Transverse colon (tissue), 3 donors: ENCODE results near the gene MYOM1.

Source experiments
- CTCF ChIP-seq, 5 experiments: fragments of 200-600 bp in 3 of 5; fragments of 450-650 bp in 2 of 5; sonication (generic) in 3 of 5; IDR thresholded peaks; 1 replicate in 2 of 5; 2 replicates in 3 of 5; pipeline ENCODE4 v1.5.1; 2016 to 2017; ENCODE audit warnings: antibody characterized with exemption in 5 of 5, inconsistent platforms in 3 of 5, mild to moderate bottlenecking in 2 of 5, moderate library complexity in 1 of 5
- EP300 ChIP-seq: sonication (generic); formaldehyde crosslinking; IDR thresholded peaks from one replicate; pipeline ENCODE4 v1.6.1; 2017; ENCODE audit warnings: antibody characterized with exemption, low read depth
- POLR2A ChIP-seq: fragments of 450-650 bp; IDR thresholded peaks from one replicate; pipeline ENCODE4 v1.6.1; 2016; ENCODE audit warnings: antibody characterized with exemption, mild to moderate bottlenecking, moderate library complexity

- no peak for TF ChIP-seq POLR2A
- TF ChIP-seq CTCF (IDR thresholded peaks at IDR 0.05), result no peak
- TF ChIP-seq EP300, result no peak
Observed at GRCh38 chr18:3114451-3114850, 105.3 kb downstream of the MYOM1 start.
